Neural cell (in vitro differentiated cells): ENCODE results near the gene UBE2N. TPM values are rescaled to one million over a fixed set of nuclear protein-coding genes. Genes with fewer than 3 reads are reported as not detected.

Experiments used
- H2AFZ ChIP-seq: fragments of 200-600, 300-800 bp; sonication (generic), shearing (Covaris generic); 2 replicates; pipeline ENCODE4 v1.6.0; 2014; ENCODE audit warnings: low read depth, mild to moderate bottlenecking, antibody characterized with exemption, low read length, moderate library complexity
- H3F3A ChIP-seq: fragments of 200-600 bp; shearing (Covaris generic); 2 replicates; pipeline ENCODE4 v1.6.1; 2016; ENCODE audit warnings: mild to moderate bottlenecking, moderate library complexity, mixed read lengths, antibody characterized with exemption, low read length; ENCODE audit not compliant: insufficient read depth, poor library complexity, severe bottlenecking
- H3K27ac ChIP-seq: fragments of 200-600, 300-800 bp; sonication (generic), shearing (Covaris generic); 2 replicates; pipeline ENCODE4 v1.5.1; 2014; ENCODE audit warnings: mild to moderate bottlenecking, low read length, moderate library complexity
- H3K27me3 ChIP-seq: fragments of 300-800, 200-600 bp; sonication (generic), shearing (Covaris generic); 2 replicates; pipeline ENCODE4 v1.6.0; 2014; ENCODE audit warnings: mild to moderate bottlenecking, low read depth, low read length, moderate library complexity; ENCODE audit not compliant: insufficient read depth
- H3K36me3 ChIP-seq: fragments of 300-800, 200-600 bp; sonication (generic), shearing (Covaris generic); 2 replicates; pipeline ENCODE4 v1.5.1; 2014; ENCODE audit warnings: mild to moderate bottlenecking, antibody characterized with exemption, low read length, moderate library complexity; ENCODE audit not compliant: insufficient read depth
- H3K4me2 ChIP-seq: fragments of 300-800, 200-600 bp; sonication (generic), shearing (Covaris generic); 2 replicates; pipeline ENCODE4 v1.6.0; 2014; ENCODE audit warnings: mild to moderate bottlenecking, low read length
- H3K4me3 ChIP-seq: fragments of 300-800, 200-600 bp; sonication (generic), shearing (Covaris generic); 2 replicates; pipeline ENCODE4 v1.5.1; 2014; ENCODE audit warnings: mild to moderate bottlenecking, low read length, moderate library complexity
- H3K79me2 ChIP-seq: fragments of 200-600 bp; shearing (Covaris generic); replicated peaks from 2 replicates; pipeline ENCODE4 v1.6.0; 2014; ENCODE audit warnings: mild to moderate bottlenecking, low read length, moderate library complexity; ENCODE audit not compliant: insufficient read depth
- H3K9ac ChIP-seq: fragments of 300-800, 200-600 bp; sonication (generic), shearing (Covaris generic); 2 replicates; pipeline ENCODE4 v1.6.1; 2016; ENCODE audit warnings: mild to moderate bottlenecking, low read length, mixed read lengths
- H3K9me2 ChIP-seq: fragments of 200-600 bp; shearing (Covaris generic); 2 replicates; pipeline ENCODE4 v1.6.1; 2016; ENCODE audit warnings: mild to moderate bottlenecking, low read length, mixed read lengths; ENCODE audit not compliant: insufficient read depth
- H3K9me3 ChIP-seq: fragments of 200-600, 300-800 bp; sonication (generic), shearing (Covaris generic); 2 replicates; pipeline ENCODE4 v1.6.1; 2016; ENCODE audit warnings: mild to moderate bottlenecking, mixed run types, low read length, moderate library complexity, mixed read lengths
- H4K20me1 ChIP-seq: fragments of 200-600 bp; shearing (Covaris generic); 2 replicates; pipeline ENCODE4 v1.6.1; 2016; ENCODE audit warnings: mild to moderate bottlenecking, mixed run types; ENCODE audit not compliant: insufficient read depth
- EP300 ChIP-seq: fragments of 450-650 bp; conservative IDR thresholded peaks from 2 replicates; pipeline ENCODE4 v1.6.1; 2014; ENCODE audit warnings: antibody characterized with exemption, mild to moderate bottlenecking, moderate library complexity; ENCODE audit not compliant: poor library complexity, severe bottlenecking
- EZH2 ChIP-seq: fragments of 200-600, 300-800 bp; shearing (Covaris generic), sonication (generic); IDR thresholded peaks from 2 replicates; pipeline ENCODE4 v1.6.1; 2014; ENCODE audit warnings: antibody characterized with exemption, low read length, borderline replicate concordance, mild to moderate bottlenecking; ENCODE audit not compliant: insufficient read depth, poor library complexity, severe bottlenecking
- MXI1 ChIP-seq: fragments of 450-650 bp; conservative IDR thresholded peaks from 2 replicates; pipeline ENCODE4 v1.6.1; 2014; ENCODE audit warnings: antibody characterized with exemption, mild to moderate bottlenecking; ENCODE audit not compliant: poor library complexity, severe bottlenecking
- POLR2AphosphoS5 ChIP-seq: IDR thresholded peaks from 2 replicates; pipeline ENCODE4 v1.6.1; 2012
- RAD21 ChIP-seq: fragments of 450-650 bp; conservative IDR thresholded peaks from 2 replicates; pipeline ENCODE4 v1.6.1; 2014; ENCODE audit warnings: antibody characterized with exemption, mild to moderate bottlenecking, moderate library complexity
- SMC3 ChIP-seq: fragments of 450-650 bp; conservative IDR thresholded peaks from 2 replicates; pipeline ENCODE4 v1.6.1; 2014; ENCODE audit warnings: antibody characterized with exemption, mild to moderate bottlenecking, moderate library complexity; ENCODE audit not compliant: poor library complexity
- TAF1 ChIP-seq: IDR thresholded peaks from 2 replicates; pipeline ENCODE4 v1.6.1; 2012; ENCODE audit warnings: low read depth
- polyA plus RNA-seq: library from polyadenylated mRNA; depleted of rRNA; stranded (reverse); fragments of >200 nt; gene quantifications from 2 replicates; pipeline ENCODE4 v1.2.3, GENCODE V29; 2014
- TF ChIP-seq, protein P1 (sequence below): fragments of 450-650 bp; IDR thresholded peaks from 2 replicates; pipeline ENCODE4 v1.5.1; 2014; ENCODE audit warnings: antibody characterized with exemption, mild to moderate bottlenecking, moderate library complexity; ENCODE audit not compliant: poor library complexity, severe bottlenecking
- TF ChIP-seq, protein P2 (sequence below): IDR thresholded peaks from 2 replicates; pipeline ENCODE4 v1.6.1; 2012; ENCODE audit warnings: borderline replicate concordance

UBE2N gene
- polyA plus RNA-seq, 1 donor from 2014 or later: 172 TPM

DNA sequence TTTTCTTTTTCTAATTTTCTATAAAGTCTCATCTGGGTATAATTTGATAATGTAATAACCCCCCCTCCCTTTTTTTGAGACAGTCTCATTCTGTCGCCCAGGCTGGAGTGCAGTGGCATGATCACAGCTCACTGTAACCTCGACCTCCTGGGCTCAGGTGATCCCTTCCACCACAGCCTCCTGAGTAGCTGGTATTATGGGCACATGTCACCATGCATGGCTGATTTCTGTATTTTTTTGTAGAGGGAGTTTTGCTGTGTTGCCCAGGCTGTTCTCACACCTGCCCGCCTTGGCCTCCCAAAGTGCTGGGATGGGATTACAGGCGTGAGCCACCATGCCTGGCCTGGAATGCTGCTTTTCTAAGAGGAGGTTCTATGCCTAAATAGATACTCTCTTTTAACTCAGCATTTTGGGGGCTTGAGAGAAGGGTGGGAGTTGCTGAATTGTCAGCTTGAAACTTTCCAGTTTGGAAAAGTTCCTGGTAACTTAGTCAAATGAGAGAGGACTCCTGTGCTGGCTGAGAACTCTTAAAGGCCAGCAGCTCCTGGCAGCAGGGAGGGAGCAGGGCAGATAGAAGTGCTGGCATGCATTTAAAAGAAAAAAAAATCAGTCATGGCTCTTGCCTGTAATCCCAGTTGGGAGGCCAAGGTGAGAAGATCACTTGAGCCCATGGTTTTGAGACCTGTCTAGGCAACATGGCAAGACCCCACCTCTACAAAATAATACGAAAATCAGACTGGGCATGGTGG is 51.0 kb downstream of the UBE2N start:
- Histone ChIP-seq H3K9ac (no peak overlapping the region), H3K36me3 (no peaks in the 10 kb centered on the region), H3K79me2 (peaks cover 52% of the 10 kb centered on the region), H3K27me3 (no peaks in the 10 kb centered on the region), H3K4me3 (no peak overlapping the region), H3K9me3 (no peaks in the 10 kb centered on the region), H3K27ac (no peak overlapping the region), H2AFZ (no peak overlapping the region), H3F3A (no peaks in the 10 kb centered on the region), H3K9me2 (no peaks in the 10 kb centered on the region), H3K4me2 (no peak overlapping the region), H4K20me1 (no peaks in the 10 kb centered on the region)
- TF ChIP-seq SMC3: no peak
- no peak for TF ChIP-seq EP300
- TF ChIP-seq POLR2AphosphoS5: no peak
- TF ChIP-seq, protein P1, sequence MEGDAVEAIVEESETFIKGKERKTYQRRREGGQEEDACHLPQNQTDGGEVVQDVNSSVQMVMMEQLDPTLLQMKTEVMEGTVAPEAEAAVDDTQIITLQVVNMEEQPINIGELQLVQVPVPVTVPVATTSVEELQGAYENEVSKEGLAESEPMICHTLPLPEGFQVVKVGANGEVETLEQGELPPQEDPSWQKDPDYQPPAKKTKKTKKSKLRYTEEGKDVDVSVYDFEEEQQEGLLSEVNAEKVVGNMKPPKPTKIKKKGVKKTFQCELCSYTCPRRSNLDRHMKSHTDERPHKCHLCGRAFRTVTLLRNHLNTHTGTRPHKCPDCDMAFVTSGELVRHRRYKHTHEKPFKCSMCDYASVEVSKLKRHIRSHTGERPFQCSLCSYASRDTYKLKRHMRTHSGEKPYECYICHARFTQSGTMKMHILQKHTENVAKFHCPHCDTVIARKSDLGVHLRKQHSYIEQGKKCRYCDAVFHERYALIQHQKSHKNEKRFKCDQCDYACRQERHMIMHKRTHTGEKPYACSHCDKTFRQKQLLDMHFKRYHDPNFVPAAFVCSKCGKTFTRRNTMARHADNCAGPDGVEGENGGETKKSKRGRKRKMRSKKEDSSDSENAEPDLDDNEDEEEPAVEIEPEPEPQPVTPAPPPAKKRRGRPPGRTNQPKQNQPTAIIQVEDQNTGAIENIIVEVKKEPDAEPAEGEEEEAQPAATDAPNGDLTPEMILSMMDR: no peak
- TF ChIP-seq EZH2: no peak
- no peak for TF ChIP-seq TAF1
- TF ChIP-seq RAD21: no peak
- no peak for TF ChIP-seq MXI1
- TF ChIP-seq, protein P2, sequence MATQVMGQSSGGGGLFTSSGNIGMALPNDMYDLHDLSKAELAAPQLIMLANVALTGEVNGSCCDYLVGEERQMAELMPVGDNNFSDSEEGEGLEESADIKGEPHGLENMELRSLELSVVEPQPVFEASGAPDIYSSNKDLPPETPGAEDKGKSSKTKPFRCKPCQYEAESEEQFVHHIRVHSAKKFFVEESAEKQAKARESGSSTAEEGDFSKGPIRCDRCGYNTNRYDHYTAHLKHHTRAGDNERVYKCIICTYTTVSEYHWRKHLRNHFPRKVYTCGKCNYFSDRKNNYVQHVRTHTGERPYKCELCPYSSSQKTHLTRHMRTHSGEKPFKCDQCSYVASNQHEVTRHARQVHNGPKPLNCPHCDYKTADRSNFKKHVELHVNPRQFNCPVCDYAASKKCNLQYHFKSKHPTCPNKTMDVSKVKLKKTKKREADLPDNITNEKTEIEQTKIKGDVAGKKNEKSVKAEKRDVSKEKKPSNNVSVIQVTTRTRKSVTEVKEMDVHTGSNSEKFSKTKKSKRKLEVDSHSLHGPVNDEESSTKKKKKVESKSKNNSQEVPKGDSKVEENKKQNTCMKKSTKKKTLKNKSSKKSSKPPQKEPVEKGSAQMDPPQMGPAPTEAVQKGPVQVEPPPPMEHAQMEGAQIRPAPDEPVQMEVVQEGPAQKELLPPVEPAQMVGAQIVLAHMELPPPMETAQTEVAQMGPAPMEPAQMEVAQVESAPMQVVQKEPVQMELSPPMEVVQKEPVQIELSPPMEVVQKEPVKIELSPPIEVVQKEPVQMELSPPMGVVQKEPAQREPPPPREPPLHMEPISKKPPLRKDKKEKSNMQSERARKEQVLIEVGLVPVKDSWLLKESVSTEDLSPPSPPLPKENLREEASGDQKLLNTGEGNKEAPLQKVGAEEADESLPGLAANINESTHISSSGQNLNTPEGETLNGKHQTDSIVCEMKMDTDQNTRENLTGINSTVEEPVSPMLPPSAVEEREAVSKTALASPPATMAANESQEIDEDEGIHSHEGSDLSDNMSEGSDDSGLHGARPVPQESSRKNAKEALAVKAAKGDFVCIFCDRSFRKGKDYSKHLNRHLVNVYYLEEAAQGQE: no peak

DNA sequence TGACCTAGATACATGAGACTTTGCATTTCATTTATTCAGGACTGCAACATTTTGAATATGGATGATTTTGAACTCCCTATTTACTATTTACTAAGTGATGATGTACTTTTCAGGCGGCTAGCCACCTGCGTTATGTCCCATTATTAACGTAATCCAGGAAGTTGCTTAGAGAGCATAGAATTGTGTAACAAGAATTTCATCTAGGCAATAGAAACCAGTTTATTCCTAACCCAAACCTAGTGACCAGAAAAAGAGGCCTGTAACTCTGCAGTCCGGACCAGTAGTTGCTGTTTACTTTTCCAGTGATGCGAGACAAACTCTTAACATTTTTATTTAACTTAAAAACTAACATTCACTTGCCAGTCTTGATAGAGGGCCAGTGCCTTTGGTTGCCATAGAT is 51.7 kb downstream of the UBE2N start:
- Histone ChIP-seq H3K79me2 (peaks cover 58% of the 10 kb centered on the region), H4K20me1 (no peaks in the 10 kb centered on the region), H3K9me2 (no peaks in the 10 kb centered on the region), H3K4me2 (no peak overlapping the region), H2AFZ (no peak overlapping the region), H3K36me3 (no peaks in the 10 kb centered on the region), H3K4me3 (no peak overlapping the region), H3F3A (no peaks in the 10 kb centered on the region), H3K9ac (no peak overlapping the region), H3K27ac (no peak overlapping the region), H3K27me3 (no peaks in the 10 kb centered on the region), H3K9me3 (no peaks in the 10 kb centered on the region)
- TF ChIP-seq, protein P1: no peak
- TF ChIP-seq EP300: no peak
- no peak for TF ChIP-seq TAF1
- no peak for TF ChIP-seq MXI1
- TF ChIP-seq SMC3: no peak
- no peak for TF ChIP-seq POLR2AphosphoS5
- no peak for TF ChIP-seq RAD21
